Retinal pigment epithelial cell (primary cell): Measurements from ENCODE around the gene CCR5.
A peak's percentile ranks its signal among the peaks of the same experiment; 100 is the strongest.
"Not testable (repeated sequence)": the region's sequence is repeated elsewhere in the genome, so short reads cannot be mapped to it uniquely, and the experiment has no call there.

Experiments used
- DNase-seq: peaks from one replicate; pipeline ENCODE4 v3.0.0-alpha.2; 2010; ENCODE audit warnings: low read depth
- H3K4me3 ChIP-seq: 2 replicates; pipeline ENCODE4 v1.5.1; 2011; ENCODE audit warnings: mild to moderate bottlenecking, low read length, control low read depth, moderate library complexity
- CTCF ChIP-seq: conservative IDR thresholded peaks from 2 replicates; pipeline ENCODE4 v1.5.1; 2011; ENCODE audit warnings: low read depth, low read length, control low read depth, inconsistent platforms

CCR5 gene

DNA sequence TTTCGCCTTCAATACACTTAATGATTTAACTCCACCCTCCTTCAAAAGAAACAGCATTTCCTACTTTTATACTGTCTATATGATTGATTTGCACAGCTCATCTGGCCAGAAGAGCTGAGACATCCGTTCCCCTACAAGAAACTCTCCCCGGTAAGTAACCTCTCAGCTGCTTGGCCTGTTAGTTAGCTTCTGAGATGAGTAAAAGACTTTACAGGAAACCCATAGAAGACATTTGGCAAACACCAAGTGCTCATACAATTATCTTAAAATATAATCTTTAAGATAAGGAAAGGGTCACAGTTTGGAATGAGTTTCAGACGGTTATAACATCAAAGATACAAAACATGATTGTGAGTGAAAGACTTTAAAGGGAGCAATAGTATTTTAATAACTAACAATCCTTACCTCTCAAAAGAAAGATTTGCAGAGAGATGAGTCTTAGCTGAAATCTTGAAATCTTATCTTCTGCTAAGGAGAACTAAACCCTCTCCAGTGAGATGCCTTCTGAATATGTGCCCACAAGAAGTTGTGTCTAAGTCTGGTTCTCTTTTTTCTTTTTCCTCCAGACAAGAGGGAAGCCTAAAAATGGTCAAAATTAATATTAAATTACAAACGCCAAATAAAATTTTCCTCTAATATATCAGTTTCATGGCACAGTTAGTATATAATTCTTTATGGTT, at the start of gene CCR5:
Gene CCR5, plus strand, starts transcription at position 108 of the 680 bp plus-strand sequence. CDS start 1,957 bp downstream, outside the sequence.
- no peak for TF ChIP-seq CTCF
- H3K4me3 ChIP-seq = no peak within 1 kb of the TSS
- DNase-seq = no peak

- no peak overlapping the region for H3K4me3 ChIP-seq
- no peak for DNase-seq
- TF ChIP-seq CTCF = no peak
Observed at GRCh38 chr3:46321461-46322104, 49.2 kb upstream of the CCR5 start.

DNA sequence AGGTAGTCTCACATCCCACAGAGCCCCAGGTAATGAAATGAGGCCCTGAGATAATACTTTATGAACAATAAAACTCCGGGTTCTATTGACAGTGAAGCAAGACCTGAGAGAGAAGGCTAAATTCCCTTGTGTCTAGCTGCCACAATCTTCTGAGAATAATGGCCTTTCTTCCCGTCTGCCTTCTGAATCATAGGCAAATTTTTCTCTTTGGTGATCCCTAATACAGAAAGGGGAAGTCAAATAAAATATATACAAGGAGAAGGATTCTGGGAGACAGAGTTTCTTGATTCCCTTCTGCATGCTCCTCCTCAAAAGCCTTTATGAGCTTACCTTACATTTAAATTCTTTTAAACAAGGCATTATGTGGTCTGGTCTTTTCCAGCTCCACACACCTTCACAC, 46.7 kb upstream of the CCR5 start:
- DNase-seq = no peak
- no peak overlapping the region for H3K4me3 ChIP-seq
- TF ChIP-seq CTCF = no peak

DNA sequence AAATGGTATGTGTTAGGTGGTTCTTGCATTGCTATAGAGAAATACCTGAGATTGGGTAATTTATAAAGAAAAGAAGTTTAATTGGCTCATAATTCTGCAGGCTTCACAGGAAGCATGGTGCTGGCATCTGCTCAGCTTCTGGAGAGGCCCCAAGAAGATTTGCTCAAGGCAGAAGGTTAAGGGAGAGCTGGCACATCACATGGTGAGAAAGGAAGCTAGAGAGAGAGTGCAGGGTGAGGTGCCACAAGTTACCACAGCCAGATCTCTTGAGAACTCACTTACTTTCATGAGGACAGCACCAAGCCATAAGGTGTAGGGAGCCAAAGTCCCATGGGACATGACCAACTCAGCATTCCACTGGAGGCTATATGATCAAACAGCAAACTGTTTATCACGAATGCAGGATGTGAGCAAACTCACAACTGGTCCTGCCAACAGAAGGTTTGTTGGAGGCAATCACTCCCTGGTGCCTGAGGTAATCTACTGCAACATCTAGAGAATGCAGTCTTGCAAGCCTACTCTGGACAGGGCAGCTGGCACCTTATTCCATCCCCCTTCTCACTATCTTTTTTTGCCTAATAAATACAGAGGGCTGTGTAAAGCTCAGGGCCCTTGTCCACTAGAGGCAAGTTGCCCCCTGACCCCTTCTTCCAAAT, 45.0 kb upstream of the CCR5 start:
- no peak for TF ChIP-seq CTCF
- DNase-seq = no peak

GRCh38 chr3:46330676-46331075, 40.1 kb upstream of the CCR5 start:
- DNase-seq, H3K4me3 ChIP-seq: not testable (repeated sequence)

More for the DNA sequence above, 45.0 kb upstream of the CCR5 start:
- no peak overlapping the region for H3K4me3 ChIP-seq

DNA sequence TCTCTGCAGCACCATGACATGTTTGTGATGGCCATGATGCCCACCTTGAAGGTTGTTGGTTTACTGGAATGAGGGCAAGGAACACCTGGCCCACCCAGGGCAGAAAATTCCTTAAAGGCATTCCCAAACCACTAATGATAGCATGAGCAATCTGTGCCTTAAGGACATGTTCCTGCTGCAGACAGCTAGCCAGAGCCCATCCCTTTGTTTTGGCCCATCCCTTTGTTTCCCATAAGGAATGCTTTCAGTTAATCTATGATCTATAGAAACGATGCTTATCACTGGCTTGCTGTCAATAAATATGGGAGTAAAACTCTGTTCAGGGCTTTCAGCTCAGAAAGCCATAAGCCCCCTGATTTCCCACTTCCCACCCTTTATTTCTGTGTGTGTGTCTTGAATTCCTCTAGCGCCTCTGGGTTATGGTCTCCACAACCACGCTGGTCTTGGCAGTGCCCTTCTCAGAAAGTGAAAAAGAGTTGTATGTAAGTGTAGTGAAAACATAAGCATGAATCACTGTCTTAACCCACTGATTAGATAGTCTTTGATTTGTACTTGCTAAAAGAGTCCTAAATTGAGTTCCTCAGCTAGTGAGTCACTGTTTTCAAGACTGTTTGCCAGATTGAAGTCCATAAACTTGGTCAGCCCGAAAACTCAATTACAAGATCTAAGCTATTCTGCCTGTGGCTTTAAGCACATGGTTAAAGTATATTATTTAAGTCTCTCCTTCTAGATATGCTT, 35.8 kb upstream of the CCR5 start:
- H3K4me3 ChIP-seq = no peak overlapping the region
- DNase-seq = peak; percentile 19
- TF ChIP-seq CTCF = no peak

- DNase-seq = no peak
- TF ChIP-seq CTCF = no peak
- H3K4me3 ChIP-seq = no peak overlapping the region
Observed at GRCh38 chr3:46335541-46335940, 35.2 kb upstream of the CCR5 start.
